DMS153 treated with DMSO at 0.1 percent for 48 hours (cell line): Measurements from ENCODE around the gene FUT8.
"Not testable (repeated sequence)": the region's sequence is repeated elsewhere in the genome, so short reads cannot be mapped to it uniquely, and the experiment has no call there.

Experiments used
- DNase-seq: peaks from one replicate; lab custom pipeline; 2025; ENCODE audit not compliant: unreplicated experiment; lab: John Stamatoyannopoulos, UW

The FUT8 gene

DNA sequence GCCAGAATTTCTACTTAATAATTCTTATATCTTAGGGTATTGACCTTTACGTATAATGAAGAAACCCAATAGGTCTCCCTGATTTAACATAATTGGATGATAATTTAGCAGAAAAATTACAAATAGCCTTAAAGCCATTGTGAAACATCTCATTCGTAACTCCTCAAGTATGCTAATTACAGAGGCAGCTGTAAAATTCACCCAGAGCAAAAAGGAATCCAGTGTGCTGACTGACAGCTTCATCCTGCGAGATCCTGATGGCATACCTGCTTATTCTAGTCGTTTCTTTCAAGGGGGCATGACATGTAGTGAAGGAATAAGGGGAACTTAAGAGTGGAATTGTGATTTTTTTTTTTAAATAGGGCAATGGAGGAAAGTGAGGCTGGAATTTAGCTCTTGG lies 291.5 kb downstream of the FUT8 start:
- no peak for DNase-seq

DNA sequence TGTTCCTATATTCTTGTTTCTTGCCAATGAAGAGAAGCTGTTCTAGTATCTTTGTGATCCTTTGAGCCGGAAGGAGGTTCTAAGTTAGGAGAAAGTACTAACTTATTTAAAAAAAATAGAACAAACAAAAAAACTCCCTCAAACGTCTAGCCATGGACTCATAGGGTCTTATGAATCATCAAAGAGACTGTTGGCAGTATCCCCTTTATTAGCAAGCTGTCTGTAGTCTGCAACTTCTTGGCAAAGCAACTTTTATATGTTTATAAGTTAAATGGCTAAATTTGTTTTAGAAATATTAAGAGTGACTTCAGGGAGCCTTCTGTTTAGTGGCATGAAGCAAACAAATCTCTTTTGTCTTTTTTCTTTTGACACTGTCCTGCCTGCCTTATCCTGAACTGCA lies 291.9 kb downstream of the FUT8 start:
- no peak for DNase-seq

DNA sequence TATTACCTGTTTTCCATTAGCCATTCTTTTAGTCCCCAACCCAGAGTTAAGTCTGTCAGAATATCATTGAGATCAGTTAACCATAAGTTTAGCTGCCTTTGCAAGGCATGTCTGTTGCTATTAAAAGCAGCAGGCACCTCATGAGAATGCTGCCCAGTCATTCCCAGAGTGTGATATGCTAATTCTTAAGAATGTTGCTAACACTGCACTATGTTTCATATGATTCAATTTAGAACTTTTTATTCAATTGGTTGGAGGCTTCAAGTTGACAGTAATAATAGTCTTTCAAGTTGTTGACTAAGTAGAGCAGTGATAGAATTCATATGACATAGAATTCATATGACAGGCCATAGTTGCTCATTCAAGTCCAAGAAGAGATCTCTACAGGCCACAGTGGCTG lies 292.3 kb downstream of the FUT8 start:
- no peak for DNase-seq

DNA sequence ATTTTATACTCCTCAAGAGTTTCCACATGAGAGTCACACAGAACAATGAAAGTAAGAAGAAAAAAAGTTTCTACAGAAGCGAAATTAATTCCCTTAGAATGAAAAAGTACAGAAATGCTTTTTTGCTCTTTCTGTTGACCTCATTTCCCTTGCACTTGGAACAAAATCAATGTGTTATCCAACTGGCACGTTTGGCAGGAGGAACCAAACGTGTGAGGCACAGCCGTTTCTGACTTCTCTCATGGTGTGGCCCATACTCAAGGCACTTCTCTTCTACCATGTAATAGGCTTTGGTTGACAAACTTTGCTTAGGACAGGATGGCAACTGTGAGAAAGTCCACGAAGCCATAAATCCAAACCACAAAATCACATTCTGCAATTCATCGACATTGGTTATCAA lies 297.0 kb downstream of the FUT8 start:
- no peak for DNase-seq

DNA sequence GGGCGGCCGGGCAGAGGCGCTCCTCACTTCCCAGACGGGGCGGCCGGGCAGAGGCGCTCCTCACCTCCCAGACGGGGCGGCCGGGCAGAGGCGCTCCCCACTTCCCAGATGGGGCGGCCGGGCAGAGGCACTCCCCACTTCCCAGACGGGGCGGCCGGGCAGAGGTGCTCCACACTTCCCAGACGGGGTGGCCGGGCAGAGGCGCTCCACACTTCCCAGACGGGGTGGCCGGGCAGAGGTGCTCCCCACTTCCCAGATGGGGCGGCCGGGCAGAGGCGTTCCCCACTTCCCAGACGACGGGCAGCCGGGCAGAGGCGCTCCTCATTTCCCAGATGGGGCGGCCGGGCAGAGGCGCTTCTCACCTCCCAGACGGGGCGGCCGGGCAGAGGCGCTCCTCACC lies 304.3 kb downstream of the FUT8 start:
- not testable (repeated sequence) for DNase-seq

DNA sequence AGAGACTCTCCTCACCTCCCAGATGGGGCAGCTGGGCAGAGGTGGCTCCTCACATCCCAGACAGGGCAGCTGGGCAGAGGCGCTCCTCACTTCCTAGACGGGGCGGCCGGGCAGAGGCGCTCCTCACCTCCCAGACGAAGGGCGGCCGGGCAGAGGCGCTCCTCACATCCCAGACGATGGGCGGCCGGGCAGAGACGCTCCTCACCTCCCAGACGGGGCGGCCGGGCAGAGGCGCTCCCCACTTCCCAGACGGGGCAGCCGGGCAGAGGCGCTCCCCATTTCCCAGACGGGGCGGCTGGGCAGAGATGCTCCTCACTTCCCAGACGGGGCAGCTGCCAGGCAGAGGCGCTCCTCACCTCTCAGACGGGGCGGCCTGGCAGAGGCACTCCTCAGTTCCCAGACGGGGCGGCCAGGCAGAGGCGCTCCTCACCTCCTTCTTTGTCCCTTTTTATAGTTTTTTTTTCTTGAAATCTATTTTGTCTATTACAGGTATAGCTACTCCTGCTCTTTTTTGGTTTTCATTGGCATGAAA lies 304.9 kb downstream of the FUT8 start:
- not testable (repeated sequence) for DNase-seq

DNA sequence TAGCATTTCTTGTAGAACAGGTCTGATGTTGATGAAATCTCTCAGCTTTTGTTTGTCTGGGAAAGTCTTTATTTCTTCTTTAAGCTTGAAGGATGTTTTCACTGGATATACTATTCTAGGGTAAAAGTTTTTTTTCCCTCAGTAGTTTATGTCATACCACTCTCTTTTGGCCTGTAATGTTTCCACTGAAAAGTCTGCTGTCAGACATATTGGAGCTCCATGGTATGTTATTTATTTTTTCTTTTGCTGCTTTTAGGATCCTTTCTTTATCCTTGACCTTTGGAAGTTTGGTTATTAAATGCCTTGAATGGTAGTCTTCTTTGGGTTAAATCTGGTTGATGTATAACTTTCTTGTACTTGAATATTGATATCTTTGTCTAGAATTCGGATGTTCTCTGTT lies 306.1 kb downstream of the FUT8 start:
- no peak for DNase-seq

DNA sequence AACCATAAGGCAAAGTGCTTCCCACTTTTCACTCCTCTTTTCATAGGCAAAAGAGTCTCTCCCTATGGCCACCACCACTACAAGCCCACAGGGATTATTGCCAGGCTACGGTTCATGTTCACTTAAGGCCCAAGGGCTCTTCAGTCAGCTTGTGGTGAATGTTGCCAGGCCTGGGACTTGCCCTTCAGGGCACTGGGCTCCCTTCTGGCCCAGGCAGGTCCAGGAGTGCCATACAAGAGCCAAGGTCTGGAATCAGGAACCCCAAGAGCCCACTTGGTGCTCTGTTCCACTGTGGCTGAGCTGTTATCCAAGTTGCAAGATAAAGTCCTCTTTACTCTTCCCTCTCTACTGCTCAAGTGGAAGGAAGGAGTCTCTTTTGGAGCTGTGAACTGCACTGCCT lies 307.6 kb downstream of the FUT8 start:
- no peak for DNase-seq

DNA sequence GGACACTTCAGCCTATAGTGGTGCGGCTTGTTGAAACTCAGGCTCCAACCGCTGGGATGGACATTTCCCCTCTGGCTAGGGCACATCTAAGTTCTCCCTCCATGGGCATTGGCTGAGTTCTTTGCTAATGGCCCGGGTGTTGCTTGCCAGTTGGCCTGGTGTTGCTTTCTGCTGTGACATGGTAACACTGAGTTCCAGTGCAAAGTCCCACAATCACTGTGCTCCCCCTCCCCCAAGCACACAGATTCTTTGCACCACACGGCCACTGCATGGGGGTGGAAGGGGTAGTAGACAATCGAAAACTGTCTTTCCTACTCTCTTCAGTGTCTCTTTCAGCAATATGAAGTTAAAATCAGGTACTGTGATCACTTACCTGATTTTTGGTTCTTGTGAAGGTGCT lies 308.2 kb downstream of the FUT8 start:
- no peak for DNase-seq

DNA sequence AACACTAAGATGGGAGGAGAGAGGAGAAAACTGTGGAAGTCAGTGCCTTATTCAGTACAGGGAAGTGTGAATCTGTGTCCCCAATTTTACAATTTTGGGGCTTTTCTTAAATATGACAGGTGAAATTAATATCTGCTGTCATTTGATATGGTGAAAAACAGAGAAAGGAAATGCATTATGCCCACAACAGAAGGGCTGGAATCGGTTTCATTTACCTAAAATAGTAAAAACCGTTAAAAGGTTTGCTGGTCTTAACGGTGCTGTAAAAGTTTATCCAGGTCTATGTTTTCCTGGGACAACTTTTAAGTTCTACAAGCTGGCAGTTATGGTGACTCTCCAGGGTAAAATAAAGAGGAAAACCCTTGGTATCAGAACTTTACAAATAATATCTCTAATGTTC lies 310.8 kb downstream of the FUT8 start:
- DNase-seq = no peak

DNA sequence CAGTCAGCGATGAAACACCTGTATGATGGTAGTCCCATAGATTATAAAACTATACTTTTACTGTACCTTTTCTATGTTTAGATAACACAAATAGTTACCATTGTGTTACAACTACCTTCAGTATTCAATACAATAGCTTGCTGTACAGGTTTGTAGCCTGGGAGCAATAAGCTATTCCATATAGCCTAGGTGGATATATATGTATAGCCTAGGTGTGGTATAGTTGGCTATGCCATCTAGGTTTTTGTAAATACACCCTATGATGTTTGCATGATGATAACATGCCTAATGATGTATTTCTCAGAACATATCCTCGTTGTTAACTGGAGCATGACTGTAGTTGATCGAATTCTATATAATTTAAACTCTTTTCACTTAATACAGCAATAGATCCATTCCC lies 316.1 kb downstream of the FUT8 start:
- DNase-seq = no peak

DNA sequence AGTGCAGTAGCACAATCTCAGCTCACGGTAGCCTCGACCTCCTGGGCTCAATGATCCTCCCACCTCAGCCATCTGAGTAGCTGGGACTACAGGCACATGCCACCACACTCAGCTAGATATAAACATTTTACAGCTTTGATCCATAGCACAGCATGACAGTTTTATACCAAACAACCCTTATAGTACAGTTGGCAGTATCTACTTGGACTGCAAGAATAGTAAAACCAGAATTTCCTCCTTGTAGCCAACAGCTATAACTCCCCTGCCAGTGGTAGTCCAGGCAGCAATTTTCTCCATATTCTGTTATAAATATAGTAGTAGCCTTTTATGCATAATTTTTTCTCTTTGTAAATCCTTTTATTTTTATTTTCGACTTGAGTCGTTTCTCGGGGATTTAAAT lies 317.0 kb downstream of the FUT8 start:
- DNase-seq = no peak

DNA sequence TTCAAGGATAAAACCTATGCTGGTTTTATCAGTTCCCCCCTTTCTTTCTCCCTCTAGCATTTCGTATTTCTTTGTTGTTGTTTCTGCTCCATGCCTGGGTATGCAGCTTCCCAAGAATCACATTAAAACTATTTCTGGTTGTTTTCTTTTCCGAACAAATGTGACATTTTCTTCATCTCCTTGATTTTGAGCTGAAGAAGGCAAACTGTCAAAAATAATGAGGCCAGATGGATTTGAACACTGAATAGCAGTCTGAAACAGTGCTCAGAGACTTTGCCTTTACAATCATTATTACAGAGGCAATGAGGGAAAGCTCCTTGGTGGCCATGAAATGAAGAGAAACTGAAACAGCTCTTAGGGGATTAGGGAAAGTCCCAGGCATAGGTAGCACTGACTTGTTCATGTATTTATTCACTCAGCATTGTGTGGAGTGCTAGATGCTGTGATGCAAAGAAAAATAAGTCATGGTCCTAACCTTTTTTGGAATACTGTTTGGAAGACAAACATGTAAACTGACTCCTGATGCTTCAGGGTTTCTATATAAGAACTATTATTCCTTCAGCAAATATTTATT lies 319.5 kb downstream of the FUT8 start:
- DNase-seq = no peak

DNA sequence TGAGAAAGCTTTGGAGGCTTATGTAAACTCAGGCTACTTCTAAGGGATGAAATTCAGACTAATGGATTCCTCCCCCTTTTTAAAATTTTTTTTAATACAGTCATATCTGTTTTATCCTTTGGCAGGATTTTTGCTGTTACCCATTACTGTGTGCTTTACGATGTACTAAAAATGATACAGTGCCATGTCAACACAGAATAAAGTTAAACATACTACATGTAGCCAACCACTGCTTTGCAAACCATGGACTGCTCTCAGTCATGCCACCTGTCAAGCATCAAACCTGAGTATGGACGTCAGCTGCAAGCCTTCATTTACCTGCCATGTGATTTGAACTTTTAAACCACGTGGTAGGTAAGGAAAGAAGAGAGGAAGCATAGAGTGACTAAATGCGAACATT lies 325.8 kb downstream of the FUT8 start:
- no peak for DNase-seq

DNA sequence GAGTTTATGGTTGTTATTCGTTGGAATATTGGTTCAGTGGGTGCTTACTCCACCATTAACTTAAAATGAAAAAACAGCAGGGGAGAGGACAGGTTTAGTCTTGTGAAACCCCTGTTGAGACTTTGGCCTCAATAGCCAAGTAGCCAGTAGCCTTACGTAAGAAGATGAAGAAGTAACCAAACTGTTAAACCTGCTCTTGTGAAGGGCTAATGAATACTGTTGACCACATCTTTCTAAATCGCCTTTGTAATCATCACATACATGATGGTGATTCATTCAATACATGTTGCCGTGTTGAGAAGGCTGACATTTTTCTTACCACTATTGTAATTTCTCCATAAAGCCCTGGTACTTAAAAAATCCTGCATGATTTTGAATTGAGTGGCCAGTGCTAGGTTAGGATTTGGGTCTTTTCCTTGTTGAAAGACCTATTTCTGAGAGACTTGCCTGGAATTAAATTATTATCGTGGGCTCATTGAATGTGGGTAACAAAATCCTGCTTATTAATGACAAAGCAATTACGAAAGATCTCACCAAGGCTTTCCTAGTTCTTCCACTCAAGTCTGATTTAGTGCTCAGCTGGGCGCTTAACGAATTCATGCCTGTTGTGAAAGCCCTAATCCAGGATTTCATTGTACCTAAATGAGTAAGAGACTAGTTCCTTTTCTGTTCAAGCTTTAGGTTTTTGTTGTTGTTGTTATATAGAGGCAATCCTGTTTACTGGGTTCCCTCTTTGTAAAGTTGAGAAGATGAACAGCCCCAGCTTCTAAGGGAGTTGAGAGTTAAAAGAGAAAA lies 333.1 kb downstream of the FUT8 start:
- DNase-seq = no peak

DNA sequence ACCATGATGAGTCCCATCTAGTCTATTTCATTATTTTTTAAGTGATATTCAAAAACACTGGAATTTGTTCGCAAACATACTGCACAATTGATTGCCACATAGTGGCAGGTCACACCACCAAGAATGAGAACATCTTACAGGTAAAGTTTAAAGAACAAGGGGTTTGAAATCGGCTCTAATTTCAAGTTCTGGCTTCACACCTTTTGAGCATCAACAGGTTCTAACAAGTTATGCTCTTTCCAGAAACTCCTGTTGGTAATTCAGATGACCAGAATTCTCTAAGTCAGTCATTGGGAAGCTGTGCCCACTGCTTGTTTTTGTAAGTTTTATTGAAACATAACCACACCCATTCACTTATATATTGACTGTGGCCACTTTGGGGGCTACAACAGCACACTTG lies 336.3 kb downstream of the FUT8 start:
- DNase-seq = no peak

DNA sequence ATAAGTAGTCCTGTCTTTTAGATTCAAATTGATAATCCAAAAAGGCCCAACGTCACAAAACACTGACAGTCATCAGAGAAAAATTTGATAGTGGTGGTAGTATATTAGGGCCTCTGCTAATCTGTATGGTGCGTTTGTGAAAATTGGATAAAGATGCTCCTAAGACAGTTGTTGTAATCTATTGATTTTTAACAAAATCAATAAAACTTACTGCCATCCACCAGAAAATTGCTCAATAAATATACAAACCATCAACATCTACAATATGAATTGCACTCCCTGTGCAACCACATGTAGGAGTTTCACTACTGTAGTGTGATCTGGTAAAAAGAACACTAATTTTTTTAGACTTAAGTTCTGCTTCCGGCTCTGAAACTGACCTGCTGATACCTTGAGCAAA lies 336.8 kb downstream of the FUT8 start:
- DNase-seq = no peak

DNA sequence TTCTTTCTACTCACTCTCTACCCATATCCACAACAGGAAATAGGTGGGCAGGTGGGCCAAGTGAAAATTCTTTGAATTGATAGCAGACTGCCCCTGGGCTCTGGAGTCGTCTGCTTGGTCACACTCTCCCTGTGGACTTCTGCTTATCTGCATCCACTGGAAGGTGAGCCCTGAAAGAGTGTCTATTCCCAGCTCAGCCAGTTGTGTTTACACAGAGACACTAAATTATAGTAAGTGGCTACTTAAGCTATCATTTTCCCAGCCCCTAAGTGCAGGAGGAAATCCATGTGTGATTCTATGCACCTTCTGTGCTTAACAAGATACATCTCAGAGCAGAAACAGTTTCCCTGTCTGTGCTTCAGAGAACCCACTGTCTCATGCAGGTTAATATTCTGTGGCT lies 338.4 kb downstream of the FUT8 start:
- DNase-seq = peak; percentile 79

DNA sequence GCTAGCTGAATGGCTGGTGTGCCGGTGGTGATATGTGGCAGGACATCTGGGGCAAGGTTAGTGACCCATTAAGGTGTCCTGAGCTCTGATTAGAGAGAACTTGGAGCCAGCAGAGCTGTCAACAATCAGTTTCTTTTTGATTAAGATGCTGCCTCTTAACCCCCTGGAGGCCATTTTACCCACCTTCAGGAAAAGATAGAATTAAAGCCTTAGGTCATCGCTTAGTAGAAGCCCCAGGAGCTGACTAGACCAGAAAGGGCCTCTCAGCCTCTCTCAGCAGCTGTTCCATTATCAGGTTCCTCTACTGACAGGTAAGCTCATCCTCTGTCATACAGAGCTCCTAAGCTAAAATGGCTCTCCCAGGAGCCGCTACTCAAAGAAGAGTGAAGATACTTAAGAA lies 339.0 kb downstream of the FUT8 start:
- no peak for DNase-seq

DNA sequence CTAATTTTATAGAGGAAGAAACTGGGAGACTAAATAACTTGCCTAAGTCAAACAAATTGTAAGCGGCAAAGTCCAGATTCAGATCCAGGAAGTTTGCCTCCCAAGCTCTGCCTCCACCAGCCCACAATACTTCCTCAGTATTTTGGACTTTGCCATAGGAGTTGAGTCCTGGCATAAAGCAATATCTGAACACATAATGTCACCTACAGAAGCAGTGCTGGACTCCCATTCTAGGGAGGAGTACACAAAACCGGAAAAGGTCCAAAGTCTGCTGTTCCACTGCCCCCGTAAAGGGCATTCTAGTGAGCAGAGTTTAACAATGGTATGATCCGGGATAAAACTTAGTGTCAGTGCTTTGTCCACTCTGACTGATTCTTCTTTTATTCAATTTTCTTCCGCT lies 340.5 kb downstream of the FUT8 start:
- no peak for DNase-seq

DNA sequence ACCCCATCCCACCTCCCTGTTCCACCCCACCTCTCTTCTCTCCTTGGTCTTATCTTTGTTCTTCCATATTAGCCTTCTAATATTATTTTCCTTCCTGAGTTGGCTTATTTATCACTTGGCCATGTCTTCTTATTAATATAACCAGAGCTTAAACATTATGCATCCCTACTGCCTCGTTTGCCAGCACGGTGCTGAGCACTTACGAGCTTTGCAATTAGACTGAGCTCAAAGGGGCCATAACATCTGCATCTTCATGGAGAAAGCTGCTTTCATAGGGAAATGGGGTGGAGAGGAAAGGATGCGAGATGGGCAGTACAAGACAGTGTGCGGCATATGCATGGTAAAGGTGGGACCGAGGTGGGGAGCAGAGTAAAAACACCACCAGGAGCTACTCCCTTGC lies 342.8 kb downstream of the FUT8 start:
- DNase-seq = no peak

DNA sequence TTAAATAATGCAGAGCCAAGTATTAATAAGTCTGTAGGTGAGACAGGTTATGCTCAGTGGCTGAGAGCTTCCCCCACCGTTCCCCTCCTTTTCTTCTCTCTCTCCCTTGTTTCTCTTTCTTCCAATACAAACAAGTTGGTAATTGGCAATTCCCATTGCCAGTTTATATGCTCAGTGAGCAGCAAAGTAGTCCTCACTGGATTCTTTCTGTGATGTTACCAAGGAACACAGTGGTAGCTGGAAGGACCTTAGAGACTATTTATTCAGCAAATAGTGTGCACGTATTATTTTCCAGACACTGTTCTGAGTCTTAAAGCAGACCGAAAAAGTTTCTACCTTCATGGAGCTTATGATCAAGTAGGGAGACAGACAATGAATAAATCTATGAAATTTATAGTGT lies 344.4 kb downstream of the FUT8 start:
- no peak for DNase-seq

DNA sequence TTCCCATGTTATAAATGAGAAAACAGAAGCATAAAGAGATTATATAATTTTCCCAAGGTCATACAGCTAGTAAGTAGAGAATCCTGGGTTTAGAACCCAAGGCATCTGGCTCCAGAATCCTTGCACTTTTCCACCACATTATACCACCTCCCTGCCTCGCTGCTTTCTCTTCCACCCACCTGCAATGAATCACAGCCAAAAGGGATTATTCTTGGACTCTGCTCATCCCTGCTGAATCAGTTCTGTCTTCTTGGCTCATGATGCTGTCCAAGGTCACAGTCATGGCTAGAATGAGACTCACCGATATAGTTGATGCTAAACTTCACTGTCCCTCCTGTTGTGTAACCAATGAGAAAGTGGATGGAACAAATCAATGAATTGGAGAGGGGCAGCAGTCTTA lies 356.6 kb downstream of the FUT8 start:
- DNase-seq = no peak
